ENCODE measurements around the gene FAM117A.

Gene FAM117A, protein sequence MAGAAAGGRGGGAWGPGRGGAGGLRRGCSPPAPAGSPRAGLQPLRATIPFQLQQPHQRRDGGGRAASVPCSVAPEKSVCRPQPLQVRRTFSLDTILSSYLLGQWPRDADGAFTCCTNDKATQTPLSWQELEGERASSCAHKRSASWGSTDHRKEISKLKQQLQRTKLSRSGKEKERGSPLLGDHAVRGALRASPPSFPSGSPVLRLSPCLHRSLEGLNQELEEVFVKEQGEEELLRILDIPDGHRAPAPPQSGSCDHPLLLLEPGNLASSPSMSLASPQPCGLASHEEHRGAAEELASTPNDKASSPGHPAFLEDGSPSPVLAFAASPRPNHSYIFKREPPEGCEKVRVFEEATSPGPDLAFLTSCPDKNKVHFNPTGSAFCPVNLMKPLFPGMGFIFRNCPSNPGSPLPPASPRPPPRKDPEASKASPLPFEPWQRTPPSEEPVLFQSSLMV

GRCh38 chr17:49763735-49764558 lies at the start of gene FAM117A:
Gene FAM117A, minus strand, starts transcription at chr17:49764131. Its CDS starts 44 bp downstream, at chr17:49764087.
- DNase-seq = peak; percentile 96 to 97

GRCh38 chr17:49809056-49809455 lies 45.1 kb upstream of the FAM117A start:
- no peak for DNase-seq

DNA sequence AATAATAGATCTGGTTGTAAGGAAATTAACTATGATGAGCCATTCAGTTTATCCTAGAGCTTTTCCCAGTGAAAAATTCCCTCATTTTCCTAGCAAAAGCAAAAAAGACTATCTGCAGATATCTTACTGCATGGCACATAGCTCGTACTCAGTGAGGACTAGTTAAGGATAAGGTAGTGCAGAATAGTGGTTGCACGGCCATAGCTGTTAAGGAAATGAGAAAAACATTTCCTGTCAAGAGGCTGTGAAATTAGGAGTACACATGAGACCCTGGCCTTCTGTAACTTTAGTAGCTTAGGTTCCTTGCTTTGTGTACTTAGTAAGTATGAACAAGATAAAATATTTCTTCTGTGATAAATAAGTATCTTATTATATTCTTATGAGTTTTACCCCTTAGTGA lies 34.8 kb upstream of the FAM117A start:
- no peak for DNase-seq

GRCh38 chr17:49798182-49798581 lies 34.3 kb upstream of the FAM117A start:
- DNase-seq = no peak

GRCh38 chr17:49795372-49795771 lies 31.4 kb upstream of the FAM117A start:
- no peak for DNase-seq

- DNase-seq = no peak
Observed at GRCh38 chr17:49793309-49793708, 29.4 kb upstream of the FAM117A start.

DNA sequence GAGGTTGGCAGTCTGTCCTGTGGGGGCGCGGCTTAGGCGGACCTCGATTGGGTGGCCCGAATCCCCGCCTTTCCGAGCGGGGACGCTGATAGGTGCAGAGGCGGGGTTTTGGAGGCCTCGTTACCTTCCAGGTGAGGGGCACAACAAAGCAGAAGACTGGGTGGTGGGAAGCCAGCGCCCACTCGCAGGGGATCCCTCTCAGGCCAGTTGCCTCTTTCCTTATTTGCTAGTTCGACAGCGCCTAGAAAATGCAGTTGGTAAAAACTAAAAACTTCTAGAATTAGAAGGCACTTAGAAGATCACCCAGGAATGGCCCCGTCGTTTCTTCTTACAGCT lies 25.3 kb upstream of the FAM117A start:
- no peak for DNase-seq

DNA sequence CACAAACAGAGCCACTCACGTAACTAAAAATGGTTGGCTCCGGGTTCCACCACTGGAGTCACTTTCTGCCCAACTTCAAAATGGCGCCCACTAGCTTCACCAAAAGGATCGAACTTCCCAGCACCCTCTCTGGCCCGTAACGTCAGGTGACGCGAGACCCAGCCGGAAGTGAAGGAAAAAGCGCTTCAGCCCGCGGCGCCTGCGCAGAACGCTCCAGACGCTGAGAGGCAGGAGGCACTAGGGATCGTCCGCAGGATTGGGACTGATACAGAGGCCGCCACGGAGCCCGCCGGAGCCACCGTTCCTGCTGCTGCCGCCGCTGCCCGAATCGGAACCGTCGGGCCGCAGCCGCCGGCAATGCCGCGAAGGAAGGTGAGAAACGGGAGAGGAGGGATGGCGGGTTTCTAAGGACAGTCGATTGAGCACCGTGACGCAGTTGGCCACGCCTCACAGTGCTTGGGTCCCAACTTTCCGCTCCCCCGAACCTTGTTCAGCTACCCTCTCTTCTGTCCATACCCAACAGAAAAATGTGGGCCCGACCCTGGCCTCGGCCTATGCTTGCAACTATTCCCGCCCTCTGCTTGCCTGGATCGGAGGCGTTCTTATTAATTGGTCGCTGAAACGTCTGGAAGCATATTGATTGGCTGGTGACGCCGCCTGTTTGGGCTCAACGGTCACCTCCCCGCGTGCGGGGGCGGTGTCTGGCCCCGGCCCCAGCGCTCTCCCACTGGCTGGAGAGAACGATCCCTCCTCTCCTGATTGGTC lies 24.7 kb upstream of the FAM117A start, which contains the start of gene KAT7:
Gene KAT7, plus strand, starts transcription at position 204 of the 765 bp plus-strand sequence. Its CDS starts 154 bp downstream, at position 358.
- DNase-seq = peak; percentile 98

- DNase-seq = peak; percentile 16 to 28
Observed at GRCh38 chr17:49787884-49788477, 24.1 kb upstream of the FAM117A start.

DNA sequence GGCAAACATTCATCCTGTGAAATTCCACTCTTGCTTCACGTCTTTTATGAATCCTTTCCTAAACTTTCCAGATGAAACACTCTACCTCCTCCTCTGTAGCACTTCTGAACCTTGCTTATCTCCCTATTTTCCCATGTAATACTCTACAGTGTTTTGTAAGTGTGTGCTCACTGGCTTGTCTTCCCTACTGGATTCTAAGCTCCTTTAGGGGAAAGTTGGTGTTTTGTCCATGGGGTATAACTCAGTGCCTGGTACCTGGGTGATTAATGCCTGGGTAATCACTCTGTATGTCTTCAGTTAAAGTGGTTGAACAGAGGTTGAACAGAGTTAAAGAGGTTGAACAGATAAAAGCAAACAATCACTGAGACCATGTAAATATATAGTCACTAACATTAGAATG lies 20.7 kb upstream of the FAM117A start:
- no peak for DNase-seq

DNA sequence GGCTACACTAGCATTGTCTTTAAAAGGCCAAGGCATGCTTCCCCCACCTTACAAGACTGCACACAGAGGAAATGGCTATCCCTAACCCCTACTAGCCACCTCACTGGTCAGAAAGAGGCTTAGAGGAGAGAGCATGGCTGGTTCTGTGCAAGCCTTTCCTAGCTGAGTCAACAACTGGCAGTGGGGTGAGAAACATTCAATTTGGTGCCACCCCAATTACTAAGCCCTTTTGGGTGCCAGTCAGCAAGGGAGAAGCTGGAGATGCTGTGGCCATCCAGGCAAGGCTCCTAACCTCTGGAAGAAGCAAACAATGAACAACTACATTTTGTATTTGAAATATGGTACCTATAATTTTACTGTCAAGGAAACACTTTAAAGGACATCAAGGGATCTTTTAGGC lies 19.9 kb upstream of the FAM117A start:
- DNase-seq = no peak

GRCh38 chr17:49783071-49783715 lies 19.3 kb upstream of the FAM117A start:
- DNase-seq = no peak

- DNase-seq = peak in 1 of 2 experiments; percentile 25
Observed at GRCh38 chr17:49779739-49780231, 15.9 kb upstream of the FAM117A start.

DNA sequence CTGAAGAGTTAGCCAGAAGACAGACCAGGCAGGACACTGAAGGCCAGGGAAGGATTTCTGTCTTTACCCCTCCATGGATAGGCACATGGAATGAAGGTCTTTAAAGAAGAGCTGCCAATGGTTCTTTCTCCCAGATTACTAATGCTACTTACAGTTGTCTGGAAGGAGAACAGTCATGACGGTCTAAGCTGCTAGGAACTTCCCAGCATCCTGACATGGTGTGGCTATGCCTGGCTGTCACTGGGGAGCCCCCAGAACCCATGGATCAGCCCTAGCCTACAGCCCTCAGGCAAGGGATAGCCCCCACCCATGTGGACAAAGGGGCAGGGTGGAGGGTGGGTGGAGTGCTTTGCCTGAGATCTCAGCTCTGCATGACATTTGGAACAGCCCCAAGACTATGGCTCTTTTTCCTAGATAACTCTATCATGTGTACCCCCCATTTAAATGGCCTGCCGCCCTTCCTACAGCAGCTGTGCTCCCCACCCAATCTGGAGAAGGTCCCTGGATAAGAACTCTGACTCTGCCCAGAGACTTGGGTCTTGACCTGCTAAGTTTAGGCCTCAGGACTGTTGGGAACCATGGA lies 15.3 kb upstream of the FAM117A start:
- DNase-seq = no peak

GRCh38 chr17:49777563-49777962 lies 13.6 kb upstream of the FAM117A start:
- no peak for DNase-seq

GRCh38 chr17:49776551-49777300 lies 12.8 kb upstream of the FAM117A start:
- DNase-seq = no peak

- no peak for DNase-seq
Observed at GRCh38 chr17:49775546-49776260, 11.8 kb upstream of the FAM117A start.

GRCh38 chr17:49766918-49767530 lies 3.1 kb upstream of the FAM117A start:
- DNase-seq = no peak

DNA sequence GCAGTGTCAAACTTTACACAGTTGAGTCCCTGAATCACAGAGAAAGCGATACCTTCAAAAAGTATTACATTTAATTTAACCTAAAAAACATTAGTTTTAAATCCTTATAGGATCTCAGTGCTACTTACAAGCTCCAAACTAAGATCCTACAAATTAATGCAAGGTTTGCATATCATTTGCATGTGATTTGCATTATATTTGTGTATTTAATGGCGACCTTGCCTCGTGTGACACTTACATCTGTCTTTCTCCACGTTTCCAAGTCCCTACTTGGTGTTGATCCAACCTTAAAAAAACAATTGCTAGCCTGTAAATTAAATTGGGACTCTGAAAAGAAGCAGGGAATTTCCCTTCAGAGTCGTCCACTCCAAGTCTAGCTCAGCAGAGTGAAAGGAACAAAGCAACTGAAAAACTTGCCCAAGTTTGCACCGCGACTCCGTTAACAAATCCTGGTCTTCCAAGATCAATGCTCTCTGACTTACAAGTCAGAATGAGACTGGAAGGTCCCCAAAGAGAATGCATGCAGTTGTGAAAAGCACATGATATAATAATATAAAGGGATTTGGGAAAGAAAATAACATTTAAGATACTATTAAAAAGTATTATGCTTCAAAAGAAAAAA lies 739 bp upstream of the FAM117A start:
- no peak for DNase-seq
